Measurements from ENCODE around the gene GREB1L. TPM values are rescaled to one million over a fixed set of nuclear protein-coding genes. Genes with fewer than 3 reads are reported as not detected.

GREB1L gene
- total RNA-seq, 4 donors from 2014 or later, result 5.1 to 17.8 (median 6.9) TPM

DNA sequence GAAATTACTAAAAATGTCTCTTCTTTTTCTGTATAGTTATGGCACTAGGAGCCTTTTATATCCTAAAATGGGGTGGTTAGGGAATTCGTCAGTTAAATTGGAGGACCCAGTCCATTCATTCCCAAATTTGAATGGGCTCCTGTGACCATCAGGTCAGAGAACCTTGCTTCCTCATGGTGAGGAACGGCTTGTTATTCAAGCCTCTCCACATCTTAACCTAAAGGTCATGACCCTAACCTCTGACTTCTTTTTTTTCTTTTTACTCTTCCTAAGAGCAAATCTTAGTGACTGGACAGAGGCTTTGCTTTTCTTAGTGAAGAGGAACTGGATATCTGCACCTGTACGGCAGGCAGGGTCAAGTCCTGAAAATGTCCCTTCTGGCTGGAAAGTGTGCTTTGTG is 53.1 kb downstream of the GREB1L start:
- Histone ChIP-seq H3K27ac (no peak overlapping the region), H3K4me3 (no peak overlapping the region), H3K9me3 (no peaks in the 10 kb centered on the region), H3K36me3 (no peaks in the 10 kb centered on the region), H3K27me3 (no peaks in the 10 kb centered on the region), H3K4me1 (no peaks in the 10 kb centered on the region)
- no peak for TF ChIP-seq EP300 (IDR thresholded peaks at IDR 0.05)
- no peak for TF ChIP-seq POLR2A (IDR thresholded peaks at IDR 0.05)
- TF ChIP-seq, protein P1, sequence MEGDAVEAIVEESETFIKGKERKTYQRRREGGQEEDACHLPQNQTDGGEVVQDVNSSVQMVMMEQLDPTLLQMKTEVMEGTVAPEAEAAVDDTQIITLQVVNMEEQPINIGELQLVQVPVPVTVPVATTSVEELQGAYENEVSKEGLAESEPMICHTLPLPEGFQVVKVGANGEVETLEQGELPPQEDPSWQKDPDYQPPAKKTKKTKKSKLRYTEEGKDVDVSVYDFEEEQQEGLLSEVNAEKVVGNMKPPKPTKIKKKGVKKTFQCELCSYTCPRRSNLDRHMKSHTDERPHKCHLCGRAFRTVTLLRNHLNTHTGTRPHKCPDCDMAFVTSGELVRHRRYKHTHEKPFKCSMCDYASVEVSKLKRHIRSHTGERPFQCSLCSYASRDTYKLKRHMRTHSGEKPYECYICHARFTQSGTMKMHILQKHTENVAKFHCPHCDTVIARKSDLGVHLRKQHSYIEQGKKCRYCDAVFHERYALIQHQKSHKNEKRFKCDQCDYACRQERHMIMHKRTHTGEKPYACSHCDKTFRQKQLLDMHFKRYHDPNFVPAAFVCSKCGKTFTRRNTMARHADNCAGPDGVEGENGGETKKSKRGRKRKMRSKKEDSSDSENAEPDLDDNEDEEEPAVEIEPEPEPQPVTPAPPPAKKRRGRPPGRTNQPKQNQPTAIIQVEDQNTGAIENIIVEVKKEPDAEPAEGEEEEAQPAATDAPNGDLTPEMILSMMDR (IDR thresholded peaks at IDR 0.05), result no peak
- 45 to 52% methylated on average over 3 of the region's 3 CpGs for WGBS, 2 donors
- no peak for DNase-seq (ENCODE audit: low spot score in 2 of 2)

DNA sequence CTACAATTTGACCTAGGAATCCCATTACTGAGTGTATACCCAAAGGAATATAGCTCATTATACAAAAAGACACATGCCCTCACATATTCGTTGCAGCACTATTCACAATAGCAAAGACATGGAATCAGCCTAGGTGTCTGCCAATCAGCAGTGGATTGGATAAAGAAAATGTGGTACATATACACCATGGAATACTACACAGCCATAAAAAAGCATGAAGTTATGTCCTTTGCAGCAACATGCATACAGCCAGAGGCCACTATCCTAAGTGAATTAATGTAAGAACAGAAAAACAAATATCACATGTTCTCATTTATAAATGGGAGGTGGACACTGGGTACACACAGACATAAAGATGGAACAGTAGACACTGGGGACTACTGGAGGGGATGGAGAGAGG is 54.0 kb downstream of the GREB1L start:
- Histone ChIP-seq H3K9me3 (no peaks in the 10 kb centered on the region), H3K27me3 (no peaks in the 10 kb centered on the region), H3K27ac (no peak overlapping the region), H3K4me3 (no peak overlapping the region), H3K4me1 (no peaks in the 10 kb centered on the region), H3K36me3 (no peaks in the 10 kb centered on the region)
- DNase-seq (ENCODE audit: low spot score in 2 of 2), result no peak
- WGBS, 2 donors, result 77 to 86% methylated on average over 1 of the region's 1 CpG
- TF ChIP-seq POLR2A (IDR thresholded peaks at IDR 0.05) (no peak), EP300 (IDR thresholded peaks at IDR 0.05) (no peak)
- TF ChIP-seq, protein P1 (IDR thresholded peaks at IDR 0.05), result no peak

DNA sequence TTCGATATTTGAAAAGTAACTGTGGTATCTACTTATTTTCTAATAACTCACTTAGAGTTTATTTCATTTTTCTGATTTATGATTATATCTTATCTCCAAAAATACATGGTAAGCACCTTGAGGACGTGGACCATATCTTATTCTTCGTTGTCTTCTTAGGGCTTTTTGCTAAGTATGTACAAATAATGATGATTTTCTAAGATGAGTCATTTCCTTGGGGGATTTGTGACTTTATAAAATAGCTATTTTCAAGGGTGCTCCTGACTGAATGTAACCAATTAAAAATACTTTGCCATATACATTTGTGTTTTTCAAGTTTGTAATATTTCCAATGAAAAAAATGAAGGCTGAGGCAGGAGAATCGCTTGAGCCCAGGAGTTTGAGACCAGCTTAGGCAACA is 56.3 kb downstream of the GREB1L start:
- no peaks in the 10 kb centered on the region for H3K9me3 ChIP-seq
- WGBS, 2 donors, result 74 to 85% methylated on average over 4 of the region's 4 CpGs
- H3K27me3 ChIP-seq, result no peaks in the 10 kb centered on the region
- no peaks in the 10 kb centered on the region for H3K36me3 ChIP-seq
- no peaks in the 10 kb centered on the region for H3K4me1 ChIP-seq
- TF ChIP-seq, protein P1 (IDR thresholded peaks at IDR 0.05), result no peak
- TF ChIP-seq POLR2A (IDR thresholded peaks at IDR 0.05) (no peak), EP300 (IDR thresholded peaks at IDR 0.05) (no peak)
- no peak overlapping the region for H3K4me3 ChIP-seq
- H3K27ac ChIP-seq, result no peak overlapping the region
- no peak for DNase-seq (ENCODE audit: low spot score in 2 of 2)

DNA sequence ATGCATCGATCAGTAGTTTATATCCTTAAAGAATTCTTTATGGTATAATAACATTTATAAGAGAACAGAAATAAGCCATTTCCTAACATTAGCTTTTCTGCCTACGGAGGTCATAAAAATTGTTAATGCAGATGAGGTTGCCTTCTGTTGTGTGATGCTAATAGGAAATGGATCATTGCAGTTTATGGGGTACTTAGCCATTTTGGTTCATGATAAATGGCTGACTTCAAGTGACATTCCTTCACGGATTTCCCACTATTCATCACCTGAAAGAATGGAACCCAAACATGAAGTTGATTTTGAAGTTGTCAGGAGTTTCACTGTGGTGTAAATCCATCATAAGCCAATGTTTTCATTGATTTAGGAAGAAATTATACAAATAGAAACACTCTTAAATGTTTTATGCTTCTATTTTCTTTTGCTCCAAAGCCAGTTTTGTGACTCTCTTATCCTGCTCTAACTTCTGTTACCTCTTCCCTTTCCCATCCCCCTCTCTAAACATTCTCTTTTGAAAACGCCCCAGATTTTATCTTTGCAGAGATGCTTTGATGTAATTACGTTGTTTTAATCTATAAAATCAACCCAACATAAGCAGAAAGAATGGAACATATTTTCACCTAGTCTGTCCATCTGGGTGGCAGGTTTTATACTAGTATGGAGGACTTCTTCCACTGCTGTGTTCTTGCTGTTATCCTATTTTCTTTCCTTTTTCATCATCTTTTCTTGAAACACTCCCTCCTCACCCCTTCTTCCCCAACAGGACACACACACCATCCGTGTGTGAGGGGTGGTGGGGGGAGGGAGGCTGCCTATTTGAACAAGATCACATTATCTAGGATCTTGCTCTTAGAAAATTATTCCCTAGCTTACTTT is 58.2 kb downstream of the GREB1L start:
- 24% methylated on average over 6 of the region's 6 CpGs for WGBS, 2 donors
- H3K9me3 ChIP-seq, result no peaks in the 10 kb centered on the region
- no peak overlapping the region for H3K4me3 ChIP-seq
- no peaks in the 10 kb centered on the region for H3K27me3 ChIP-seq
- TF ChIP-seq EP300 (IDR thresholded peaks at IDR 0.05) (no peak), POLR2A (IDR thresholded peaks at IDR 0.05) (no peak)
- TF ChIP-seq, protein P1 (IDR thresholded peaks at IDR 0.05), result no peak
- H3K27ac ChIP-seq, result no peak overlapping the region
- no peak for DNase-seq (ENCODE audit: low spot score in 2 of 2)
- no peaks in the 10 kb centered on the region for H3K36me3 ChIP-seq
- no peaks in the 10 kb centered on the region for H3K4me1 ChIP-seq

DNA sequence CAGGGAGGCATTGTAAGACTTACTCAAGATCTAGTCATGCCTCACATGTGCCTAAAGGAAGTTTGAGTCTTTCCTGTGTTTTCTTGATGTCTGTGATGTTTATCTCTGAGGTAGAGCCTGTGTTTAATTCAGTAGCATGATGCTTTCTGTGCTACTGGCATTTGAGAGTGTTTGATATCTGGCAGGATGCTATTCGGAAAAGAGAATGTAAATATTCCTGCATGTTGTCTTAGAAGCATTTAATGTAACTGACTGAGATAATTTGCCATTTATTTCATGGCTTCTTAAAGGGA is 58.8 kb downstream of the GREB1L start:
- no peak for DNase-seq (ENCODE audit: low spot score in 2 of 2)
- no peaks in the 10 kb centered on the region for H3K27me3 ChIP-seq
- H3K4me3 ChIP-seq, result no peak overlapping the region
- TF ChIP-seq POLR2A (IDR thresholded peaks at IDR 0.05) (no peak), EP300 (IDR thresholded peaks at IDR 0.05) (no peak)
- TF ChIP-seq, protein P1 (IDR thresholded peaks at IDR 0.05), result no peak
- no peaks in the 10 kb centered on the region for H3K36me3 ChIP-seq
- no peaks in the 10 kb centered on the region for H3K4me1 ChIP-seq
- WGBS, 2 donors, result 44 to 69% methylated on average over 1 of the region's 1 CpG
- no peaks in the 10 kb centered on the region for H3K9me3 ChIP-seq
- no peak overlapping the region for H3K27ac ChIP-seq

Data from tibial nerve (tissue), 4 donors.